ENCODE measurements around the gene DIP2C.
"Not testable (repeated sequence)": the region's sequence is repeated elsewhere in the genome, so short reads cannot be mapped to it uniquely, and the experiment has no call there.

Gene DIP2C

GRCh38 chr10:663466-663751 lies 26.1 kb downstream of the DIP2C start:
- H3K9me3 ChIP-seq (ENCODE audit: insufficient read depth, low read depth, low read length), result 0 out of 2 replicates have a peak, but pooled peaks cover 4% of the 10 kb centered on the region
- H3K4me3 ChIP-seq (ENCODE audit: low read length), result no peak overlapping the region
- no peak overlapping the region for H3K9ac ChIP-seq (ENCODE audit: low read depth, low read length)
- no peaks in the 10 kb centered on the region for H3K27me3 ChIP-seq (ENCODE audit: insufficient read depth, low read length)
- H3K36me3 ChIP-seq (ENCODE audit: insufficient read depth, low read depth, low read length), result no peaks in the 10 kb centered on the region
- peaks cover 13% of the 10 kb centered on the region; the same call in 1 of the 2 replicates for H3K4me1 ChIP-seq (ENCODE audit: insufficient read depth, low read length)
- no peak overlapping the region for H3K27ac ChIP-seq (ENCODE audit: low read length)

- Histone ChIP-seq H3K27ac (ENCODE audit: low read length) (no peak overlapping the region), H3K4me1 (ENCODE audit: insufficient read depth, low read length) (peaks cover 13% of the 10 kb centered on the region; the same call in 1 of the 2 replicates), H3K9ac (ENCODE audit: low read depth, low read length) (no peak overlapping the region), H3K36me3 (ENCODE audit: insufficient read depth, low read depth, low read length) (no peaks in the 10 kb centered on the region), H3K9me3 (ENCODE audit: insufficient read depth, low read depth, low read length) (0 out of 2 replicates have a peak, but pooled peaks cover 4% of the 10 kb centered on the region), H3K4me3 (ENCODE audit: low read length) (no peak overlapping the region), H3K27me3 (ENCODE audit: insufficient read depth, low read length) (no peaks in the 10 kb centered on the region)
These were observed 26.6 kb downstream of the DIP2C start for GRCh38 chr10:662686-663465.

- Histone ChIP-seq H3K9ac (ENCODE audit: low read depth, low read length) (no peak overlapping the region), H3K9me3 (ENCODE audit: insufficient read depth, low read depth, low read length) (no peaks in the 10 kb centered on the region), H3K27me3 (ENCODE audit: insufficient read depth, low read length) (no peaks in the 10 kb centered on the region), H3K27ac (ENCODE audit: low read length) (no peak overlapping the region), H3K4me3 (ENCODE audit: low read length) (no peak overlapping the region), H3K4me1 (ENCODE audit: insufficient read depth, low read length) (peaks cover 13% of the 10 kb centered on the region; the same call in 1 of the 2 replicates), H3K36me3 (ENCODE audit: insufficient read depth, low read depth, low read length) (no peaks in the 10 kb centered on the region)
These were observed 27.3 kb downstream of the DIP2C start for GRCh38 chr10:662223-662605.

- no peaks in the 10 kb centered on the region for H3K9me3 ChIP-seq (ENCODE audit: insufficient read depth, low read depth, low read length)
- no peak overlapping the region for H3K4me3 ChIP-seq (ENCODE audit: low read length)
- H3K36me3 ChIP-seq (ENCODE audit: insufficient read depth, low read depth, low read length), result no peaks in the 10 kb centered on the region
- no peaks in the 10 kb centered on the region for H3K27me3 ChIP-seq (ENCODE audit: insufficient read depth, low read length)
- peaks cover 13% of the 10 kb centered on the region; the same call in 1 of the 2 replicates for H3K4me1 ChIP-seq (ENCODE audit: insufficient read depth, low read length)
- H3K27ac ChIP-seq (ENCODE audit: low read length), result no peak overlapping the region
- H3K9ac ChIP-seq (ENCODE audit: low read depth, low read length), result no peak overlapping the region
These were observed 27.8 kb downstream of the DIP2C start for GRCh38 chr10:661597-662222.

- Histone ChIP-seq H3K9me3 (ENCODE audit: insufficient read depth, low read depth, low read length) (no peaks in the 10 kb centered on the region), H3K27me3 (ENCODE audit: insufficient read depth, low read length) (no peaks in the 10 kb centered on the region), H3K36me3 (ENCODE audit: insufficient read depth, low read depth, low read length) (no peaks in the 10 kb centered on the region), H3K9ac (ENCODE audit: low read depth, low read length) (no peak overlapping the region), H3K27ac (ENCODE audit: low read length) (no peak overlapping the region), H3K4me1 (ENCODE audit: insufficient read depth, low read length) (peaks cover 13% of the 10 kb centered on the region; the same call in 1 of the 2 replicates), H3K4me3 (ENCODE audit: low read length) (no peak overlapping the region)
These were observed 28.4 kb downstream of the DIP2C start for GRCh38 chr10:660970-661596.

- no peak overlapping the region for H3K9ac ChIP-seq (ENCODE audit: low read depth, low read length)
- H3K27ac ChIP-seq (ENCODE audit: low read length), result no peak overlapping the region
- no peaks in the 10 kb centered on the region for H3K27me3 ChIP-seq (ENCODE audit: insufficient read depth, low read length)
- no peaks in the 10 kb centered on the region for H3K9me3 ChIP-seq (ENCODE audit: insufficient read depth, low read depth, low read length)
- H3K36me3 ChIP-seq (ENCODE audit: insufficient read depth, low read depth, low read length), result no peaks in the 10 kb centered on the region
- H3K4me1 ChIP-seq (ENCODE audit: insufficient read depth, low read length), result peaks cover 13% of the 10 kb centered on the region; the same call in 1 of the 2 replicates
- H3K4me3 ChIP-seq (ENCODE audit: low read length), result no peak overlapping the region
These were observed 29.0 kb downstream of the DIP2C start for GRCh38 chr10:660413-660969.

- H3K9me3 ChIP-seq (ENCODE audit: insufficient read depth, low read depth, low read length), result no peaks in the 10 kb centered on the region
- H3K36me3 ChIP-seq (ENCODE audit: insufficient read depth, low read depth, low read length), result no peaks in the 10 kb centered on the region
- H3K9ac ChIP-seq (ENCODE audit: low read depth, low read length), result no peak overlapping the region
- H3K4me3 ChIP-seq (ENCODE audit: low read length), result no peak overlapping the region
- no peak overlapping the region for H3K27ac ChIP-seq (ENCODE audit: low read length)
- no peaks in the 10 kb centered on the region for H3K27me3 ChIP-seq (ENCODE audit: insufficient read depth, low read length)
- H3K4me1 ChIP-seq (ENCODE audit: insufficient read depth, low read length), result peaks cover 13% of the 10 kb centered on the region; the same call in 1 of the 2 replicates
These were observed 29.8 kb downstream of the DIP2C start for GRCh38 chr10:659688-660141.

- peaks cover 15% of the 10 kb centered on the region for H3K4me1 ChIP-seq (ENCODE audit: insufficient read depth, low read length)
- H3K4me3 ChIP-seq (ENCODE audit: low read length); H3K9ac ChIP-seq (ENCODE audit: low read depth, low read length); H3K36me3 ChIP-seq (ENCODE audit: insufficient read depth, low read depth, low read length); H3K27me3 ChIP-seq (ENCODE audit: insufficient read depth, low read length); H3K9me3 ChIP-seq (ENCODE audit: insufficient read depth, low read depth, low read length); H3K27ac ChIP-seq (ENCODE audit: low read length): not testable (repeated sequence)
These were observed 31.6 kb downstream of the DIP2C start for GRCh38 chr10:657816-658350.

- no peak overlapping the region for H3K4me3 ChIP-seq (ENCODE audit: low read length)
- H3K4me1 ChIP-seq (ENCODE audit: insufficient read depth, low read length), result peaks cover 11% of the 10 kb centered on the region
- H3K9ac ChIP-seq (ENCODE audit: low read depth, low read length), result no peak overlapping the region
- H3K36me3 ChIP-seq (ENCODE audit: insufficient read depth, low read depth, low read length), result no peaks in the 10 kb centered on the region
- H3K27ac ChIP-seq (ENCODE audit: low read length), result no peak overlapping the region
- no peaks in the 10 kb centered on the region for H3K9me3 ChIP-seq (ENCODE audit: insufficient read depth, low read depth, low read length)
- H3K27me3 ChIP-seq (ENCODE audit: insufficient read depth, low read length), result no peaks in the 10 kb centered on the region
These were observed 32.6 kb downstream of the DIP2C start for GRCh38 chr10:656883-657282.

- Histone ChIP-seq H3K27me3 (ENCODE audit: insufficient read depth, low read length) (no peaks in the 10 kb centered on the region), H3K27ac (ENCODE audit: low read length) (no peak overlapping the region), H3K9ac (ENCODE audit: low read depth, low read length) (no peak overlapping the region), H3K9me3 (ENCODE audit: insufficient read depth, low read depth, low read length) (no peaks in the 10 kb centered on the region), H3K4me3 (ENCODE audit: low read length) (no peak overlapping the region), H3K36me3 (ENCODE audit: insufficient read depth, low read depth, low read length) (no peaks in the 10 kb centered on the region), H3K4me1 (ENCODE audit: insufficient read depth, low read length) (peaks cover 5% of the 10 kb centered on the region)
These were observed 34.3 kb downstream of the DIP2C start for GRCh38 chr10:655184-655583.

- Histone ChIP-seq H3K4me1 (ENCODE audit: insufficient read depth, low read length) (peaks cover 5% of the 10 kb centered on the region), H3K27me3 (ENCODE audit: insufficient read depth, low read length) (no peaks in the 10 kb centered on the region), H3K9me3 (ENCODE audit: insufficient read depth, low read depth, low read length) (no peaks in the 10 kb centered on the region), H3K36me3 (ENCODE audit: insufficient read depth, low read depth, low read length) (no peaks in the 10 kb centered on the region), H3K9ac (ENCODE audit: low read depth, low read length) (no peak overlapping the region), H3K4me3 (ENCODE audit: low read length) (no peak overlapping the region), H3K27ac (ENCODE audit: low read length) (no peak overlapping the region)
These were observed 34.8 kb downstream of the DIP2C start for GRCh38 chr10:654647-654996.

All from iPS-20b (cell line).